NAMALWA (cell line): ENCODE data around the gene AFG3L2.
A peak's percentile ranks its signal among the peaks of the same experiment; 100 is the strongest.

Source experiments
- DNase-seq: peaks from one replicate; pipeline ENCODE4 v3.0.0-alpha.2; 2015; ENCODE audit warnings: low spot score

AFG3L2 gene

GRCh38 chr18:12361770-12362378 lies 15.2 kb downstream of the AFG3L2 start:
- no peak for DNase-seq

DNA sequence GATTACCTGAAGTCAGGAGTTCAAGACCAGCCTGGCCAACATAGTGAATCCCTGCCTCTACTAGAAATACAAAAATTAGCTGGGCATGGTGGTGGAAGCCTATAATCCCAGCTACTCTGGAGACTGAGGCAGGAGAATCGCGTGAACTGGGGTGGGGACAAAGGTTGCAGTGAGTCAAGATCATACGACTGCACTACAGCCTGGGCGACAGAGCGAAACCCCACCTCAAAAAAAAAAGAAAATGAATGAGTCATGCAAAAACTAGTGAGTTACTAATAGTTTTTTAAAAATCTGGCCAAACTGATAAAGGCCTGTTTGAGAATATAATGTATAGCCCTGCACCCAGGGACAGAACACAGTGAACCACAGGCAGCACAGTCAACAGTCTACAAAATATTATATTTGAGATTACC lies 17.5 kb downstream of the AFG3L2 start:
- no peak for DNase-seq

- no peak for DNase-seq
Measured at GRCh38 chr18:12352188-12352587, 24.8 kb downstream of the AFG3L2 start.

- DNase-seq = no peak
Measured at GRCh38 chr18:12347895-12348294, 29.1 kb downstream of the AFG3L2 start.

DNA sequence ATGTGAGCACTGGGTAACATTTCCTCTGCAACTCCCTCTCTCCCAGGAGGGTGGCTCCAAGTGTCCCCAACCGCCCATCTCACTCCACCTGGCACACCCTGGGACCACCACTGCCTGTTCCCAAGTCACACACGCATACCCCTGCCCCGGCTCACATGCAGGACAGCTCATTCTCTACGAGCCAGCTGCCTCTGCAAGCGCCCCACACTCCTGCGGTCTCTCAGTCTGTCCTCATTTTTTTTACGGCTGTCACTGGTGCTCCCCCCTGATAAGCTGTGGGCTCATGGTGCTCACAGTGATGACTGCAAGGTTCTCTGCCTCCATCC lies 30.8 kb downstream of the AFG3L2 start:
- DNase-seq = no peak

GRCh38 chr18:12345491-12346239 lies 31.4 kb downstream of the AFG3L2 start:
- no peak for DNase-seq

DNA sequence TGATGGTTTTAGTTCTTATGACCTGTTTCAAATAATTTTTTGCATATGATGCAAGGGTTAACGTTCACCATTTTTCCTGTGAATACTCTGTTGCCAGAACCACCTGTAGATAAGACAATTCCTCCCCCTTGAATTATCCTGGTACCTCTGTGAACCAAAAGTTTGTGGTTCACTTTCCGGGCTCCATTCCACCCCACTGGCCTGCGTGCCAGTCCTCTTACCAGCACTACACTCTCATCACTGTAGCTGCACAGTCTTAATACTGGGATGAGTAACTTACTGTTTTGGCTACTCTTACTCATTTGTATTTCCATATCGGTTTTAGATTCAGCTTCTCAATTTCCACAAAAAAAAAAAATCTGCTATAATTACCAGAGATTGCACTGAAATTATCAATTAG lies 34.4 kb downstream of the AFG3L2 start:
- DNase-seq = no peak

DNA sequence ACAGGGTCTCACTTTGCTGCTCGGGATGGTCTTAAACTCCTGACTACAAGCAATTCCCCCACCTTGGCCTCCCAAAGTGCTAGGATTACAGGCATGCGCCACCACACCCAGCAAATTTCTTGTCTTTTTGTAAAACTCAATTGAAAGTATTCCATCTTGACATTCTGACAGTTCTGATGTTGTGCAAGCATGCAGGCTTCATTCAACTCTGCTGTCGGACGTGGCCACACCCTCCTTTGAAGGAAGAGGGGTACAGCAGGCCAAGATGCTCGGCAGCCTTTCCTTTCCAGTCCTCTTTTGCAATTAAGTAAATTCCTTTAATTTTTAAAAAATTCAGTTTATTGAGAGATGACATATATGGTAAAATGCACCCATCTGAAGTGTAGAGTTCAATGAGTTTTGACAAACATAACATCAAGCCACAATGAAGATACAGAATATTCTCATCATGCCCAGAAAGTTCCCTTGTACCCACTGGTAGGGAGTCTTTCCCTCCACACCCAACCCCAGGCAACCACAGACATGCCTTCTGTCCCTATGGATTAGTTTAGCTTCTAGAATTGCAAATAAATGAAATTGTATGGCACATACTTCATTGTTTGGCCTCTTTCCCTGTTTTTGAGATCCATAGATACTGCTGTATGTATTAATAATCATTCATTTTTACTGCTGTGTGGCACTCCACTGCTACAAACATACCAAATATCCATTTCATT lies 35.9 kb downstream of the AFG3L2 start:
- no peak for DNase-seq

DNA sequence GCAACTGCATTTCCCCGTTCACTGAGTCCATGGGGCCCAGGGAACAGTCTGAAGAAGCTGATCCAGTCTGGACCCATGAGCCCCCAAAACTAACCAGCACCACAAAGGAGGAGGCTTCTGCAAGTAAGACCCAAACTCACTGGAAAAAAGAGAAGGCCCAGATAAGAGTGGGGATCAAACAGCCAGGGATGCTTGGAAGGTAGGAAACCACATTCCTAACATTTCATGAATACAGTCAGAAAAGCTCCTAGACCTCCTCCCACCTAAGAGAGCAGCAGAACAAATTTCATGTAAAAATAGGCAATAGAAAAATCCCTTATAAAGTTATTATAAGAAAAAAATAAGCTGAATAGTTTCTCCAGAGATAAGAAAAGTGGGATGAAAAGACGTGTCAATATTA lies 38.6 kb downstream of the AFG3L2 start:
- no peak for DNase-seq

- no peak for DNase-seq
Measured at GRCh38 chr18:12336887-12337286, 40.1 kb downstream of the AFG3L2 start.

DNA sequence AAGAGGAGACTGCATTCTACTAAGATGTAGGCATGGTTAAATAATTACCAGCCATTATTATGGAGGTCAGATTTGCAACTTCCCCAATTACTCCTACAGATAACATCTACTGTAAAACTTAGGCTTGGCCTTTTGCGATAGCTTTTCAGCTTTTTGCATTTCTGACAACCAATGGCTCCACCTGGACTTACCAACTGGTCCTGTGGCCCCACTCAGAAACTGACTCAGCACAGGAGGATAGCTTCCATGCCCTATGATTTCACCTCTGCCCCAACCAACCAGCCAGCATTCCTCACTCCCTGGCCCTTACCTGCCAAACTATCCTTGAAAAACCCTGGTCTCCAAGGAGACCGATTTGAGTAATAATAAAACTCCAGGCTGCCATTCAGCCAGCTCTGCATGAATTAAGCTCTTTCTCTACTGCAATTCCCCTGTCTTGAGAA lies 40.8 kb downstream of the AFG3L2 start:
- DNase-seq = no peak

GRCh38 chr18:12335503-12335902 lies 41.5 kb downstream of the AFG3L2 start:
- no peak for DNase-seq

DNA sequence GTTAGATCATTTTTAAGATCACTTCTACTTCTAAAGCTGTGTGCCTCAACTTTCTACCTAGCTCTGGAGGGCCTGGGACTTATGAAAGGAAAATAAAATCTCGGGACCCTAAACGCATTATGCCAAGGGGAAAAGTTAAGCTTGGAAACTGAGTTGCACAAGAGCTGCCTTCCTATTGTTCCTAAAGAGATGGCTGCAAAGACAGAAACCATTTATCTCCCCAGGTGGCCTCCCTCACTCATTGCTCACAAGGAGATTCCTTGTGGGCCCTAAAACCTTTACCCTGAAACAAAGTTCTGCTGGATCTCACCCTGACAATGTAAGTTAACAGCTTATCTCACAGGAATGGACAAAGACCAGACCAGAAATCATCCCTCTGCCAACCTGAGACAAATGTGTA lies 42.2 kb downstream of the AFG3L2 start:
- DNase-seq = no peak

DNA sequence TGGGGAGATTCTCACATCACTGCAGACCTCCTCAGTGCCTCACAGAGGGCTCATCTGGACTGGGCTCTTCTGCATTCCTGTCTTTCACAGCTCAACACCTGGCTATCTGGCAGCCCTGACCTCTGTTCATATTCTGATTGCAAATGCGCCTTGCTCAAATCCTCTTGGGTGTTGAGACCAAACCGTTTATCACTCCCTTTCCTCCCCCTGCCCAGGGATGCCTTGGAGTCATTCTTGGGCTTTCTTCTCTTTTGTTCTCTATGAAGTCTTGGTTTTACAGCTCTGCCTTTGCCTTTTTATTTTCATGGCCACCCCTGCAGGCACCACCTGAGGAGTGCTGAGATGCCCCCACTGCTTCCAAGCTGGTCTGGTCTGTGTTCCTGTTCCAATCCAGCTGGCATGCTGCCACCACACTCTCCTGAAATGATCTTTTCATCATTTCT lies 42.6 kb downstream of the AFG3L2 start:
- no peak for DNase-seq

- DNase-seq = no peak
Measured at GRCh38 chr18:12333506-12334290, 43.3 kb downstream of the AFG3L2 start.

- DNase-seq = no peak
Measured at GRCh38 chr18:12330766-12331165, 46.3 kb downstream of the AFG3L2 start.

DNA sequence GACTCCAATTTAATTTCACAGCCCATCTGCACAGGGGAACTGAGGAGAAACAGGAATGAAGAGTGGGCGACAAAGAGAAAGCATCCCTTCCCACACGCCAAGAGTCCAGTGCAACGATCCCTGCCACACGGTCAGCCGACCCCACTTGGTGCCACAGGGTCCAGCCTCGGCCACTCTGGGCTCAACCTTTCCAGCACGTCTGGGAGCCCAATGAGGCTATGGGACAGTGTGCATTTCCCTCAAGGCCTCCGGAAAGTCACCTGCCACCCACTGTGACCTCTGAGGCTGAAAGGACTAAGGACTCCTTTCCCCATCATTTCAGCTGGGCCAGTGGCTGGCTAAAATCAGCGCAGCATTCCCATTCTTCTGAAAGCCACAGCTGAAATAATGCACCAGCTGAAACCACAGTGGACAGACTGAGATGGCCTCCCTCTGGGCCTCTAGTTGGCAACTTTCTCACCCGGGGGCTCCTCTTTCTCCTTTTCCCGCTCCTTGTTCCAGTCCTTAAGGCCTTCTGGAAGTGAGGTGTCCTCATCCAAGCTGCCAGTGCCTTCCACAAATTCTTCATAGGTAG lies 47.8 kb downstream of the AFG3L2 start:
- no peak for DNase-seq

- DNase-seq = no peak
Measured at GRCh38 chr18:12328179-12328823, 48.7 kb downstream of the AFG3L2 start.

- DNase-seq = peak; percentile 71
Measured at GRCh38 chr18:12327510-12328178, 49.4 kb downstream of the AFG3L2 start.

GRCh38 chr18:12326711-12327460 lies 50.1 kb downstream of the AFG3L2 start:
- no peak for DNase-seq
